Measurements from ENCODE around the gene MISP.
"Not testable (repeated sequence)": the region's sequence is repeated elsewhere in the genome, so short reads cannot be mapped to it uniquely, and the experiment has no call there.

The MISP gene

GRCh38 chr19:739998-740715 lies 10.8 kb upstream of the MISP start:
- no peak overlapping the region for H3K27ac ChIP-seq (ENCODE audit: low read depth, low read length)
- no peaks in the 10 kb centered on the region for H3K9me3 ChIP-seq (ENCODE audit: low read length)
- H3K27me3 ChIP-seq (ENCODE audit: control insufficient read depth in 1 of 2, insufficient read depth in 2 of 2, low read length in 2 of 2): no peaks in the 10 kb centered on the region
- H3K9ac ChIP-seq (ENCODE audit: low read length): no peak overlapping the region
- no peak overlapping the region for H3K4me3 ChIP-seq (ENCODE audit: low read depth in 1 of 2, low read length in 2 of 2)
- H3K36me3 ChIP-seq (ENCODE audit: insufficient read depth, low read length): no peaks in the 10 kb centered on the region
- no peaks in the 10 kb centered on the region for H3K4me1 ChIP-seq (ENCODE audit: insufficient read depth, low read length)

GRCh38 chr19:740816-741505 lies 10.0 kb upstream of the MISP start:
- not testable (repeated sequence) for H3K9ac ChIP-seq (ENCODE audit: low read length); H3K4me3 ChIP-seq (ENCODE audit: low read depth in 1 of 2, low read length in 2 of 2); H3K36me3 ChIP-seq (ENCODE audit: insufficient read depth, low read length); H3K9me3 ChIP-seq (ENCODE audit: low read length); H3K4me1 ChIP-seq (ENCODE audit: insufficient read depth, low read length); H3K27ac ChIP-seq (ENCODE audit: low read depth, low read length); H3K27me3 ChIP-seq (ENCODE audit: control insufficient read depth in 1 of 2, insufficient read depth in 2 of 2, low read length in 2 of 2)

GRCh38 chr19:741506-742131 lies 9.3 kb upstream of the MISP start:
- Histone ChIP-seq H3K4me3 (ENCODE audit: low read depth in 1 of 2, low read length in 2 of 2) (no peak overlapping the region), H3K27ac (ENCODE audit: low read depth, low read length) (no peak overlapping the region), H3K27me3 (ENCODE audit: control insufficient read depth in 1 of 2, insufficient read depth in 2 of 2, low read length in 2 of 2) (no peaks in the 10 kb centered on the region), H3K9ac (ENCODE audit: low read length) (no peak overlapping the region), H3K9me3 (ENCODE audit: low read length) (no peaks in the 10 kb centered on the region), H3K4me1 (ENCODE audit: insufficient read depth, low read length) (no peaks in the 10 kb centered on the region), H3K36me3 (ENCODE audit: insufficient read depth, low read length) (no peaks in the 10 kb centered on the region)

- Histone ChIP-seq H3K9me3 (ENCODE audit: low read length) (no peaks in the 10 kb centered on the region), H3K27me3 (ENCODE audit: control insufficient read depth in 1 of 2, insufficient read depth in 2 of 2, low read length in 2 of 2) (no peaks in the 10 kb centered on the region), H3K36me3 (ENCODE audit: insufficient read depth, low read length) (no peaks in the 10 kb centered on the region), H3K4me3 (ENCODE audit: low read depth in 1 of 2, low read length in 2 of 2) (no peak overlapping the region), H3K4me1 (ENCODE audit: insufficient read depth, low read length) (no peaks in the 10 kb centered on the region), H3K27ac (ENCODE audit: low read depth, low read length) (no peak overlapping the region), H3K9ac (ENCODE audit: low read length) (no peak overlapping the region)
Observed at GRCh38 chr19:742540-743075, 8.3 kb upstream of the MISP start.

GRCh38 chr19:743168-743687 lies 7.7 kb upstream of the MISP start:
- Histone ChIP-seq H3K9ac (ENCODE audit: low read length) (no peak overlapping the region), H3K27me3 (ENCODE audit: control insufficient read depth in 1 of 2, insufficient read depth in 2 of 2, low read length in 2 of 2) (no peaks in the 10 kb centered on the region), H3K9me3 (ENCODE audit: low read length) (no peaks in the 10 kb centered on the region), H3K4me1 (ENCODE audit: insufficient read depth, low read length) (no peaks in the 10 kb centered on the region), H3K36me3 (ENCODE audit: insufficient read depth, low read length) (no peaks in the 10 kb centered on the region), H3K27ac (ENCODE audit: low read depth, low read length) (no peak overlapping the region), H3K4me3 (ENCODE audit: low read depth in 1 of 2, low read length in 2 of 2) (no peak overlapping the region)

DNA sequence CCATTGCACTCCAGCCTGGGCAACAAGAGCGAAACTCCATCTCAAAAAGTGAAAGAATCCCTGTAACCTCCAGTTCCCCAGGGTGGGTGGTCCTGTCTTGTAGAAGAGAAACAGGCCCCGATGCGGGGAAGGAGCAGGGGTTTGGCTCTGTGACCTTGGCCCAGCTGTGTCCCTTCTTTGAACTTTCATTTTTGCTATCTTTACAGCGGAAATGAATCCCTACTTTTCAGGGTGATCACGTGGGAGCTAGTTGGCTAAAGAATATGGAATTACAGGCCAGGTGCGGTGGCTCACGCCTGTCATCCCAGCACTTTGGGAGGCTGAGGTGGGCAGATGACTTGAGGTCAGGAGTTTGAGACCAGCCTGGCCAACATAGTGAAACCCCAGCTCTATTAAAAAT lies 5.8 kb upstream of the MISP start:
- not testable (repeated sequence) for H3K9me3 ChIP-seq (ENCODE audit: low read length); H3K9ac ChIP-seq (ENCODE audit: low read length)

GRCh38 chr19:746208-746819 lies 4.6 kb upstream of the MISP start:
- Histone ChIP-seq H3K27me3 (ENCODE audit: control insufficient read depth in 1 of 2, insufficient read depth in 2 of 2, low read length in 2 of 2) (peaks cover 0 to 8% of the 10 kb centered on the region in 2 donors), H3K9me3 (ENCODE audit: low read length) (no peaks in the 10 kb centered on the region)

More for the DNA sequence above, 5.8 kb upstream of the MISP start:
- H3K36me3 ChIP-seq (ENCODE audit: insufficient read depth, low read length); H3K27me3 ChIP-seq (ENCODE audit: control insufficient read depth in 1 of 2, insufficient read depth in 2 of 2, low read length in 2 of 2); H3K4me3 ChIP-seq (ENCODE audit: low read depth in 1 of 2, low read length in 2 of 2); H3K27ac ChIP-seq (ENCODE audit: low read depth, low read length); H3K4me1 ChIP-seq (ENCODE audit: insufficient read depth, low read length): not testable (repeated sequence)

GRCh38 chr19:746956-747355 lies 4.0 kb upstream of the MISP start:
- Histone ChIP-seq H3K9me3 (ENCODE audit: low read length) (no peaks in the 10 kb centered on the region), H3K9ac (ENCODE audit: low read length) (no peak overlapping the region), H3K27ac (ENCODE audit: low read depth, low read length) (no peak overlapping the region), H3K36me3 (ENCODE audit: insufficient read depth, low read length) (no peaks in the 10 kb centered on the region), H3K4me3 (ENCODE audit: low read depth in 1 of 2, low read length in 2 of 2) (no peak overlapping the region), H3K4me1 (ENCODE audit: insufficient read depth, low read length) (no peaks in the 10 kb centered on the region), H3K27me3 (ENCODE audit: control insufficient read depth in 1 of 2, insufficient read depth in 2 of 2, low read length in 2 of 2) (peaks cover 0 to 14% of the 10 kb centered on the region in 2 donors)

More at GRCh38 chr19:746208-746819, 4.6 kb upstream of the MISP start:
- Histone ChIP-seq H3K9ac (ENCODE audit: low read length) (no peak overlapping the region), H3K27ac (ENCODE audit: low read depth, low read length) (no peak overlapping the region), H3K4me3 (ENCODE audit: low read depth in 1 of 2, low read length in 2 of 2) (no peak overlapping the region), H3K36me3 (ENCODE audit: insufficient read depth, low read length) (no peaks in the 10 kb centered on the region), H3K4me1 (ENCODE audit: insufficient read depth, low read length) (no peaks in the 10 kb centered on the region)

DNA sequence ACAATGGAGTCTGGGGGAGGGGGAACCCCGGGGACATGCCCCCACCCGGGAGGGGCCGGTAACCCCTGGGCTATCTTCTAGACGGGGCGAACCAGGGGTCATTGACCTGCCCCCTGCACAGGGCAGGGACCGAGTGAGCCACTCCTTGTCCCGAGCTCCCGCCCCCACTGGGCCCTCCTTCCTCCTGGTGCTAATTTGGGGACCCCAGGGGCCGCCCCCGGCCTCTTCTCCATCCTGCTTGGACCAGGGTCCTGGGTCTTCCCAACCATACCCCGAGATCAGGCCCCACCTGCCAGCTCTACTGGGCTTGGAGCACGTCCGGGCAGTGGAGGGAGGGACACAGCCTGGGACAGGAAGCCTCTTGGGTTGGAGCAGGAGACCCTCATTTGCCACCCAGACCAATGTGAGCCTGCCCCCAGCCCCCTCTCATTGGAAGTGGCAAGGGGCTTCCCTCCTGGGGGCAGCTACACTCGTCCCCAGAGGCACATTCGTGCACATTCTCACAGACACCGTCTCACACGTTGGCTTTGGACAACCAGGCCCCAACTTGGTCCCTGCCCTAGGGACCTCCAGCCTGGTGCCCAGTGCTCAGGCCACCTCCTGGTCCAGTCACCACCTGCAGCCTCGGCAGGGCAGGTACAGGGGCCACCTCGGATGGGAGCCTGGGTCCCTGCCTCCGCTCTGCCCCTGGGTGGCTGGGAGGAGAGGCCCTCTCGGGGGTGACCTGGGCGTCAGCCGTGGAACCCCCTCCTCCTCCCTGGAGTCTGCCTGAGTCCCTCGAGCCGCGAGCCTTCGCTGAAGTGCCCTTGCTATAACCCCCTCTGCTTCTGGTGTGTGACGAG lies 3.3 kb upstream of the MISP start:
- Histone ChIP-seq H3K27ac (ENCODE audit: low read depth, low read length) (no peak overlapping the region), H3K27me3 (ENCODE audit: control insufficient read depth in 1 of 2, insufficient read depth in 2 of 2, low read length in 2 of 2) (peaks cover 0 to 14% of the 10 kb centered on the region in 2 donors), H3K4me3 (ENCODE audit: low read depth in 1 of 2, low read length in 2 of 2) (no peak overlapping the region), H3K9me3 (ENCODE audit: low read length) (no peaks in the 10 kb centered on the region), H3K4me1 (ENCODE audit: insufficient read depth, low read length) (no peaks in the 10 kb centered on the region), H3K36me3 (ENCODE audit: insufficient read depth, low read length) (no peaks in the 10 kb centered on the region), H3K9ac (ENCODE audit: low read length) (no peak overlapping the region)

- Histone ChIP-seq H3K9ac (ENCODE audit: low read length) (no peak overlapping the region), H3K27me3 (ENCODE audit: control insufficient read depth in 1 of 2, insufficient read depth in 2 of 2, low read length in 2 of 2) (peaks cover 0 to 14% of the 10 kb centered on the region in 2 donors), H3K9me3 (ENCODE audit: low read length) (no peaks in the 10 kb centered on the region), H3K27ac (ENCODE audit: low read depth, low read length) (no peak overlapping the region), H3K4me3 (ENCODE audit: low read depth in 1 of 2, low read length in 2 of 2) (no peak overlapping the region), H3K36me3 (ENCODE audit: insufficient read depth, low read length) (no peaks in the 10 kb centered on the region), H3K4me1 (ENCODE audit: insufficient read depth, low read length) (no peaks in the 10 kb centered on the region)
Observed at GRCh38 chr19:748274-748598, 2.7 kb upstream of the MISP start.
